ENCODE results near the gene AMBP.

AMBP gene

GRCh38 chr9:114038724-114039313 is 39.3 kb downstream of the AMBP start:
- Mint-ChIP-seq H3K4me3 (no peak overlapping the region), H3K36me3 (no peaks in the 10 kb centered on the region), H3K9me3 (no peaks in the 10 kb centered on the region), H3K4me1 (no peaks in the 10 kb centered on the region), H3K27ac (no peak overlapping the region)
- DNase-seq (ENCODE audit: low spot score in 2 of 2) (no peak), ATAC-seq (no peak)

GRCh38 chr9:114037961-114038723 is 40.0 kb downstream of the AMBP start:
- no peak for ATAC-seq
- H3K27ac Mint-ChIP-seq = no peak overlapping the region

GRCh38 chr9:114037249-114037648 is 40.9 kb downstream of the AMBP start:
- H3K4me3 Mint-ChIP-seq = no peak overlapping the region

More at GRCh38 chr9:114037961-114038723, 40.0 kb downstream of the AMBP start:
- Mint-ChIP-seq H3K4me3 (no peak overlapping the region), H3K4me1 (no peaks in the 10 kb centered on the region), H3K9me3 (no peaks in the 10 kb centered on the region), H3K36me3 (no peaks in the 10 kb centered on the region)
- DNase-seq (ENCODE audit: low spot score in 2 of 2) = peak in 1 of 2 donors; percentile 38

GRCh38 chr9:114035845-114036801 is 42.0 kb downstream of the AMBP start:
- H3K9me3 Mint-ChIP-seq = no peaks in the 10 kb centered on the region
- DNase-seq (ENCODE audit: low spot score in 2 of 2) (peak in 1 of 2 donors; percentile 40), ATAC-seq (no peak)
- H3K4me1 Mint-ChIP-seq = no peaks in the 10 kb centered on the region
- H3K4me3 Mint-ChIP-seq = no peak overlapping the region
- H3K36me3 Mint-ChIP-seq = no peaks in the 10 kb centered on the region
- no peak overlapping the region for H3K27ac Mint-ChIP-seq

More at GRCh38 chr9:114037249-114037648, 40.9 kb downstream of the AMBP start:
- DNase-seq (ENCODE audit: low spot score in 2 of 2) = peak in 1 of 2 donors; percentile 38
- H3K36me3 Mint-ChIP-seq = no peaks in the 10 kb centered on the region
- H3K9me3 Mint-ChIP-seq = no peaks in the 10 kb centered on the region
- ATAC-seq = no peak
- H3K4me1 Mint-ChIP-seq = no peaks in the 10 kb centered on the region
- H3K27ac Mint-ChIP-seq = no peak overlapping the region

- Mint-ChIP-seq H3K4me3 (no peak overlapping the region), H3K4me1 (no peaks in the 10 kb centered on the region), H3K9me3 (no peaks in the 10 kb centered on the region), H3K36me3 (no peaks in the 10 kb centered on the region), H3K27ac (no peak overlapping the region)
- DNase-seq (ENCODE audit: low spot score in 2 of 2) = no peak
- ATAC-seq = no peak
These were observed 42.8 kb downstream of the AMBP start for GRCh38 chr9:114035221-114035844.

- ATAC-seq (no peak), DNase-seq (ENCODE audit: low spot score in 2 of 2) (no peak)
- Mint-ChIP-seq H3K4me1 (no peaks in the 10 kb centered on the region), H3K36me3 (no peaks in the 10 kb centered on the region), H3K9me3 (no peaks in the 10 kb centered on the region), H3K4me3 (no peak overlapping the region), H3K27ac (no peak overlapping the region)
These were observed 43.4 kb downstream of the AMBP start for GRCh38 chr9:114034661-114035062.

- H3K27ac Mint-ChIP-seq = no peak overlapping the region
- DNase-seq (ENCODE audit: low spot score in 2 of 2) = no peak
- no peak for ATAC-seq
- H3K4me3 Mint-ChIP-seq = no peak overlapping the region
- no peaks in the 10 kb centered on the region for H3K36me3 Mint-ChIP-seq
- no peaks in the 10 kb centered on the region for H3K4me1 Mint-ChIP-seq
- H3K9me3 Mint-ChIP-seq = no peaks in the 10 kb centered on the region
These were observed 43.9 kb downstream of the AMBP start for GRCh38 chr9:114034196-114034595.

- no peak overlapping the region for H3K4me3 Mint-ChIP-seq
- H3K9me3 Mint-ChIP-seq = no peaks in the 10 kb centered on the region
- H3K27ac Mint-ChIP-seq = no peak overlapping the region
- peak; percentile 11 for ATAC-seq
- peak in 1 of 2 donors; percentile 48 for DNase-seq (ENCODE audit: low spot score in 2 of 2)
- no peaks in the 10 kb centered on the region for H3K4me1 Mint-ChIP-seq
- no peaks in the 10 kb centered on the region for H3K36me3 Mint-ChIP-seq
These were observed 44.5 kb downstream of the AMBP start for GRCh38 chr9:114033397-114034103.

- ATAC-seq (no peak), DNase-seq (ENCODE audit: low spot score in 2 of 2) (peak in 1 of 2 donors; percentile 33)
- Mint-ChIP-seq H3K9me3 (no peaks in the 10 kb centered on the region), H3K4me1 (no peaks in the 10 kb centered on the region), H3K4me3 (no peak overlapping the region), H3K27ac (no peak overlapping the region), H3K36me3 (no peaks in the 10 kb centered on the region)
These were observed 45.9 kb downstream of the AMBP start for GRCh38 chr9:114031948-114032840.

- DNase-seq (ENCODE audit: low spot score in 2 of 2) = peak in 1 of 2 donors; percentile 30
- H3K27ac Mint-ChIP-seq = no peak overlapping the region
- no peak overlapping the region for H3K4me3 Mint-ChIP-seq
- no peaks in the 10 kb centered on the region for H3K4me1 Mint-ChIP-seq
- no peak for ATAC-seq
- no peaks in the 10 kb centered on the region for H3K36me3 Mint-ChIP-seq
- H3K9me3 Mint-ChIP-seq = no peaks in the 10 kb centered on the region
These were observed 47.0 kb downstream of the AMBP start for GRCh38 chr9:114031037-114031630.

- ATAC-seq (no peak), DNase-seq (ENCODE audit: low spot score in 2 of 2) (peak in 1 of 2 donors; percentile 37)
- H3K27ac Mint-ChIP-seq = no peak overlapping the region
- no peaks in the 10 kb centered on the region for H3K4me1 Mint-ChIP-seq
- no peaks in the 10 kb centered on the region for H3K9me3 Mint-ChIP-seq
- no peak overlapping the region for H3K4me3 Mint-ChIP-seq
- H3K36me3 Mint-ChIP-seq = no peaks in the 10 kb centered on the region
These were observed 47.7 kb downstream of the AMBP start for GRCh38 chr9:114030364-114030763.

GRCh38 chr9:114029311-114030170 is 48.6 kb downstream of the AMBP start:
- DNase-seq (ENCODE audit: low spot score in 2 of 2) (no peak), ATAC-seq (no peak)
- Mint-ChIP-seq H3K36me3 (no peaks in the 10 kb centered on the region), H3K27ac (no peak overlapping the region), H3K4me3 (no peak overlapping the region), H3K4me1 (no peaks in the 10 kb centered on the region), H3K9me3 (peaks cover 4% of the 10 kb centered on the region)

GRCh38 chr9:114028646-114029045 is 49.5 kb downstream of the AMBP start:
- H3K4me1 Mint-ChIP-seq = no peaks in the 10 kb centered on the region
- ATAC-seq = no peak

More at GRCh38 chr9:114028646-114029045, 49.5 kb downstream of the AMBP start:
- Mint-ChIP-seq H3K36me3 (no peaks in the 10 kb centered on the region), H3K9me3 (peaks cover 11% of the 10 kb centered on the region), H3K27ac (no peak overlapping the region), H3K4me3 (no peak overlapping the region)
- peak in 1 of 2 donors; percentile 33 for DNase-seq (ENCODE audit: low spot score in 2 of 2)
